Gastrocnemius medialis (tissue), 4 donors: ENCODE results near the gene REXO1.

Source experiments
- POLR2A ChIP-seq, 2 donors: fragments of 450-650 bp; IDR thresholded peaks; one replicate each; pipeline ENCODE4 v1.6.1; 2017; ENCODE audit warnings: antibody characterized with exemption in 2 of 2, mild to moderate bottlenecking in 2 of 2, moderate library complexity in 2 of 2
- TF ChIP-seq, protein P1 (sequence below), 5 experiments: fragments of 450-650 bp in 3 of 5; fragments of 200-600 bp in 2 of 5; sonication (generic) in 2 of 5; IDR thresholded peaks in 4 of 5; conservative IDR thresholded peaks in 1 of 5; 1 replicate in 4 of 5; 2 replicates in 1 of 5; pipeline ENCODE4 v1.5.1; 2016 to 2019; ENCODE audit warnings: antibody characterized with exemption in 5 of 5, mild to moderate bottlenecking in 3 of 5, moderate library complexity in 3 of 5

DNA sequence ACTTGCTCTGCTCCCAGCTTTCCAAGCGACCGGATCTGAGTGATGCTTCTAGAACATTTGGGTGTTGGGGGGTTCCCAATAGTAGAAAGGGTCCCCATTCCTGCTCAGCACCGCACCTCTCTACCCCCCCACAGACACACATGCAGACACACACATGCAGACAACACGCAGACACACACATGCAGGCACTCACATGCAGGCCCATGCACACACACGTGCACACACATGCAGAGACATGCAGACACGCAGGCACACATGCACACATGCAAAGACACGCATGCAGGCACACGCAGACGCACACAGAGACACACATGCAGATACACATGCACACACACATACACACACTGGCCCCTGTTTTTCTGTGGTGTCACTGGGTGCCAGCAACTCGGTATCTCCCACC, 71.1 kb downstream of the REXO1 start:
- TF ChIP-seq, protein P1, sequence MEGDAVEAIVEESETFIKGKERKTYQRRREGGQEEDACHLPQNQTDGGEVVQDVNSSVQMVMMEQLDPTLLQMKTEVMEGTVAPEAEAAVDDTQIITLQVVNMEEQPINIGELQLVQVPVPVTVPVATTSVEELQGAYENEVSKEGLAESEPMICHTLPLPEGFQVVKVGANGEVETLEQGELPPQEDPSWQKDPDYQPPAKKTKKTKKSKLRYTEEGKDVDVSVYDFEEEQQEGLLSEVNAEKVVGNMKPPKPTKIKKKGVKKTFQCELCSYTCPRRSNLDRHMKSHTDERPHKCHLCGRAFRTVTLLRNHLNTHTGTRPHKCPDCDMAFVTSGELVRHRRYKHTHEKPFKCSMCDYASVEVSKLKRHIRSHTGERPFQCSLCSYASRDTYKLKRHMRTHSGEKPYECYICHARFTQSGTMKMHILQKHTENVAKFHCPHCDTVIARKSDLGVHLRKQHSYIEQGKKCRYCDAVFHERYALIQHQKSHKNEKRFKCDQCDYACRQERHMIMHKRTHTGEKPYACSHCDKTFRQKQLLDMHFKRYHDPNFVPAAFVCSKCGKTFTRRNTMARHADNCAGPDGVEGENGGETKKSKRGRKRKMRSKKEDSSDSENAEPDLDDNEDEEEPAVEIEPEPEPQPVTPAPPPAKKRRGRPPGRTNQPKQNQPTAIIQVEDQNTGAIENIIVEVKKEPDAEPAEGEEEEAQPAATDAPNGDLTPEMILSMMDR (IDR thresholded peaks at IDR 0.05 in 4 of 5, conservative IDR thresholded peaks at IDR 0.05 in 1 of 5) = no peak
- TF ChIP-seq POLR2A (IDR thresholded peaks at IDR 0.05) = no peak
